Right hindlimb (tissue), 1 donor: ENCODE data around the gene ZER1.
A peak's percentile ranks its signal among the peaks of the same experiment; 100 is the strongest.
"Not testable (repeated sequence)": the region's sequence is repeated elsewhere in the genome, so short reads cannot be mapped to it uniquely, and the experiment has no call there.

ENCODE experiments used
- DNase-seq: peaks from one replicate; pipeline ENCODE4 v3.0.0-alpha.2; 2018

The ZER1 gene

DNA sequence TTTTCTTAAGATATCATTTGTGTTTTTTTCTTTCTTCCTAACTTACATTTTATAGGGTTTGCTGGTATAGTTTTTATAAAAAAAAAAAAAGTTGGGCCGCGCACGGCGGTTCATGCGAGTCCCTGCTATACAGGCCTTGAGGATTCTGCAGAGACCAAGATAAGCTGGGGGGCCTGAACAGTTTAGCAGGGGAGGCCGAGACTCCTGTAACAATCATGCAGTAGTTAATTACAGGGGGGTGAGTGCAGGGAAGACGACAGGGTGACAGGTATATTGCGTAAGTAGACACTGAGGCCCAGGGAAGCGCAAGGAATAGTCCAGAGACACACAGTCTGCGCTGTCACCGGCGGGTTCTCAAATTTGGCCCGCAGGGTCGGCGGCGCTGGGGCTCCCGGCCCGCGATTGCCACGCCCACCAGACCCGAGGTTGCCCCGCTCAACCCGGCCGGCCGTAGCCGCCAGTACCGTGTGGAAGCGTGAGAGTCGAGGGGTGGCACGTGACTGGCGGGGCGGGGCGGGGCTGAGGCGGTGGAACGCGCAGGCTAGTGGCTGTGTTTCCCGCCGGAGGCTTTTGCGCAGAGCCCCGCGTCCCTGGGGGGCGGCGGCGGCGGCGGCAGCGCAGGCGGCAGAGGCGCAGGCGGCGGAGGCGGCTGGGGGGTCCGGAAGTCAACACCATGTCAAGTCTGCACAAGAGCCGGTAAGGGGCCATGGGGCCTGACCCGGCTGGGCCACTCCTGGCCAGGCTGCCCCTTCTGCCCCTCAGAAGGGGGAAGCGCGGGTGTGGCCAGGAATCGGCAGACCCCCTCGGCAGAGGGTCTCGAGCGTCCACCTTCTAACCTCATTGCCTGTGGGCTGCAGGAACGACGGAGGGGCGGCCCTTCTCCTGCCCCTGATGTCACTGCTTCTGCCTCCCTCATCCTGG lies 15.2 kb upstream of the ZER1 start, which contains the start of gene TBC1D13:
TSS of gene TBC1D13 (plus strand) at position 573 of the 921 bp plus-strand sequence. CDS start at position 674, 101 bp downstream.
- DNase-seq, result peak; percentile 91

- DNase-seq, result no peak
These were observed 13.7 kb upstream of the ZER1 start for GRCh38 chr9:128785427-128785826.

DNA sequence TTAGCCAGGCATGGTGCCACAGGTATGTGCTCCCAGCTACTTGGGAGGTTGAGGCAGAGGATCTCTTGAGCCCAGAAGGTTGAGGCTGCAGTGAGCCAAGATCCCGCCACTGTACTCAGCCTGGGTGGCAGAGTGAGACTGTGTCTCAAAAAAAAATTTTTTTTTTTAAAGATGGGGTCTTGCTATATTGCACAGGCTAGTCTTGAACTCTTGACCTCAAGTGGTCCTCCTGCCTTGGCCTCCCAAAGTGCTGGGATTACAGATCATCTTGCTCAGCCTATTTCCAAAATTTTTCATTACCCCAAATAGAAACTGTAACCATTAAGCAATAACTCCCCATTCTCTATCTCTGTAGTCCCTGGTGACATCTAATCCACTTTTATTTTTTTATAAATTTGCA lies 10.9 kb upstream of the ZER1 start:
- DNase-seq, result no peak

DNA sequence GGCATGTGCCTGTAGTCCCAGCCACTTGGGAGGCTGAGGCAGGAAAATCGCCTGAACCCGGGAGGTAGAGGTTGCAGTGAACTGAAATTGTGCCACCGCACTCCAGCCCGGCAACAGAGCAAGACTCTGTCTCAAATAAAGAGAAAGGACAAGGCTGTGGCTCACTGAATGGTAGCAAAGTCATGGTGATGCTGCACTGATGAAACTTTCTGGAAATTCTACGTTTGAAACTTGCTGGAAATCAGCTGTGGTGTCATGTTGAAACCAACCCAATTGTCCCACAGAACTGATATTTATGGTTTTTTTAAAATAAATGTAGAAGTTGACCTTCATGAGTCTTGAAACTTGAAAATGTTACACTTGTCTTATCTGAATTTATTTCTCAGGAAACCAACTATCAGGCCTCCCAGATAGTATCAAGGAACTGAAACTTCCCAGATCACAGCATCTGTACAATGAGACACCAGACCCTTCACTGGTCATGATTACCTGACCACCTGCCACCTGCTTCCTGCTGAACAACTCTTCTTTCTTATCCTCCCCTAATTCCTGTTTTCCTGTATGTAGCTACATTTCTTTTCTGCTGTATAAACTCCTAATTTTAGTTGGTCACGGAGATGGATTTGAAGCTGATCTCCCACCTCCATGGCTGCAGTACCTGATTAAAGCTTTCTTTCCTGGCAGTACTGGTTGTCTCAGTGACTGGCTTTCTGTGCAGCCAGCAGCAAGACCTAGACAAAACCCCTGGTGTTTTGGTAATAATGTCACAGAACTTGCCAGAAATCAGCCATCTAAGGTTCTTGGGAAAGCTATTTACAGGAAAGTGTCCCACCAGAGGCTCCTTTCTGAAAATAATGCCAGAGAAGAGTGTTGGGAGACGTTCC lies 9.7 kb upstream of the ZER1 start:
- no peak for DNase-seq

DNA sequence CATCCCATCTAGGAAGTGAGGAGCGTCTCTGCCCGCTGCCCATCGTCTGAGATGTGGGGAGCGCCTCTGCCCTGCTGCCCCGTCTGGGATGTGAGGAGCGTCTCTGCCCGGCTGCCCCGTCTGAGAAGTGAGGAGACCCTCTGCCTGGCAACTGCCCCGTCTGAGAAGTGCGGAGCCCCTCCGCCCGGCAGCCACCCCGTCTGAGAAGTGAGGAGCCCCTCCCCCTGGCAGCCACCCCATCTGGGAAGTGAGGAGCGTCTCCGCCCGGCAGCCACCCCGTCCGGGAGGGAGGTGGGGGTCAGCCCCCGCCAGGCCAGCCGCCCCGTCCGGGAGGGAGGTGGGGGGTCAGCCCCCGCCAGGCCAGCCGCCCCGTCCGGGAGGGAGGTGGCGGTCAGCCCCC lies 8.4 kb upstream of the ZER1 start:
- DNase-seq, result not testable (repeated sequence)

DNA sequence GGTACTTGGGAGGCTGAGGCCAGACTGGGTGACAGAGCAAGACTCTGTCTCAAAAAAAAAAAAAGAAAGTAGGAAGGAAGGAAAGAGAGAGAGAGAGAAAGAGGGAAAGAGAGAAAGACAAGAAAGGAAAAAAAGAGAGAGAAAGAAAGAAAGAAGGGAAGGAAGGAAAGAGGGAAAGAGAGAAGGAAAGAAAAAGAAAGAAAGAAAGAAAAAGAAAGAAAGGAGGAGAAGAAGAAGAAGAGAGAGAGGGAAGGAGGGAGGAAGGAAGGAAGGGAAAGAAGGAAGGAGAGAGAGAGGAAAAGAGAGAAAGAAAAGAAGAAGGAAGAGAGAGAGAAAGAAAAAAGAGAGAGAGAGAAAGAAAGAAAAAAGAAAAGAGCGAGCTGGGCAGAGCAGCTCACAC lies 3.1 kb upstream of the ZER1 start:
- DNase-seq, result no peak

GRCh38 chr9:128773049-128773448 lies 1.3 kb upstream of the ZER1 start:
- no peak for DNase-seq

- no peak for DNase-seq
These were observed 519 bp downstream of the ZER1 start for GRCh38 chr9:128771094-128771721.

GRCh38 chr9:128770286-128771030 lies 1.3 kb downstream of the ZER1 start:
- no peak for DNase-seq

- no peak for DNase-seq
These were observed 3.1 kb downstream of the ZER1 start for GRCh38 chr9:128768606-128769005.

GRCh38 chr9:128765499-128765898 lies 6.2 kb downstream of the ZER1 start:
- no peak for DNase-seq

- no peak for DNase-seq
These were observed 7.4 kb downstream of the ZER1 start for GRCh38 chr9:128764361-128764760.

DNA sequence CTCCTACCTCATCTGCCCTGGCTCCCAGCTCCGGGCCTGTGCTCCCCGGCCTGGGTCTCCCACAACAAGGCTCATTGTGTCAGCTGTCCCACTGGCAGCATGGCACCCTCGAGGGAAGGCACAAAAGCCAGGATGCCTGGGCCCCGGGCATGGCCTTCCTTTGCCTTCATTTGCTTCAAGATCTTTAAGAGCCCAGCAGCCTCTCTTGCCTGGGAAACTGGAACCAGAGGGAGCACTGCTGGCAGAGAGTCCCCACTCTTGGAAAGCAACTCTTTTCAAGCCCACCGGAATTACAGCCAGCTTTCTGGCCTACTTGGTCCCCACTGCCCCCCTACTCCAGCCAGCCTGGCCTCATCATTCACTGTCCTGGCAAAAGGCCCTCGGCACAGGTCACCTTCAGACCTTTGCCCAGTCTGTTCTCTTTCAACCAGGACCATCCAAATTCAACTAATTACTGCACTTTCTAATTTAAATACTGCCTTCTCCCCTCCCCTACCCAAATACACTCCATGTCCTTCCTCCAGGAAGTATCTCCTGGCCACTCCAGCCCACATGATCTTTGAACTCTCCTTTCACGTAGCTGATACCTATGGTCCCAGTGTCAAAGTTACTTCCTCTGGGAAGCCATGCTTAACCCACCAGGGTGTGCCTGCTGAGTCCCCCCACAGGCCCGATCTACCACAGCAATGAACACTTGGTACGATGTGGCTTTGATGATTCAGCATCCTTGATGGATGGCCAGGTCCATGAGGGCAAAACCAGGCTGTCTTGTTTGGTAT lies 8.9 kb downstream of the ZER1 start:
- DNase-seq, result no peak

GRCh38 chr9:128757602-128758001 lies 14.1 kb downstream of the ZER1 start:
- no peak for DNase-seq

GRCh38 chr9:128753627-128754026 lies 18.1 kb downstream of the ZER1 start:
- DNase-seq, result no peak

GRCh38 chr9:128750926-128751595 lies 20.7 kb downstream of the ZER1 start:
- DNase-seq, result no peak

- DNase-seq, result no peak
These were observed 24.5 kb downstream of the ZER1 start for GRCh38 chr9:128747241-128747640.

DNA sequence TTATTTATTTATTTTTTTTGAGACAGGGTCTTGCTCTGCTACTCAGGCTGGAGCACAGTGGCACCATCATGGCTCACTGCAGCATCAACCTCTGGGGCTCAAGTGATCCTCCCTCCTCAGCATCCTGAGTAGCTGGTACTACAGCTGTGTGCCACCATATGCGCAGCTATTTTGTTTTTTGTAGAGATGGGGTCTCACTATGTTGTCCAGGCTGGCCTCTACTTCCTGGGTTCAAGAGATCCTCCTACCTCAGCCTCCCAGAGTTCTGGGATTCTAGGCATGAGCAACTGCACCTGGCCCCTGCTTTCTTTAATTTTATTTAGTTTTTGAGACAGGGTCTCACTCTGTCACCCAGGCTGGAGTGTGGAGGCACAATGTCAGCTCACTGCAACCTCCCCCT lies 28.3 kb downstream of the ZER1 start:
- no peak for DNase-seq

- DNase-seq, result no peak
These were observed 29.3 kb downstream of the ZER1 start for GRCh38 chr9:128742401-128742800.

GRCh38 chr9:128735373-128735772 lies 36.4 kb downstream of the ZER1 start:
- DNase-seq, result no peak

DNA sequence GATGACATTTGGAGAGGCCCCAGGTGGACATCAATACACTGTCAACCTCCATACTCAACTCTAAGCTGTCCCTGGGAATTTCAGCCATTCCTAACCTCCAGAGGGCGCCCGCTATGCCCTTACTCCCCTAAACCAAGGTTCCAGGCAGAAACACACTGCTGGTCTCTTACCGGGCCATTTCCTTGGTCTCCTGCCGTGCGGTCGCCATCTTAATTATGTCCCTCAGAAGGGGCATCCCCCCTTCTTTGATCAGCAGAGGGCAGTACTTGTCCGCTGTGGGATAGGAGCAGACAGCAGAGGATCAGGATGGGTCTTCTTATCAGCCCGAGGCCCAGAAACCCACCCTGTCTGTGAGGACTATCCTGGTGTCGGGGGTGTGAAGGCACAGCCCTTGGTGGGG lies 38.5 kb downstream of the ZER1 start:
- DNase-seq, result peak; percentile 77
